ENCODE data around the gene PGAM2.

PGAM2 gene

GRCh38 chr7:44077061-44077460 lies 11.7 kb upstream of the PGAM2 start:
- no peak for TF ChIP-seq JUND (IDR thresholded peaks at IDR 0.05; ENCODE audit: low read depth)
- DNase-seq (ENCODE audit: low read depth in 1 of 2, low spot score in 1 of 2): no peak
- in situ Hi-C loops (cut with HindIII; ENCODE audit: low pct_unique_long_range_greater_than_20kb, low sequenced_read_pairs): no loop called here

GRCh38 chr7:44076101-44076895 lies 10.9 kb upstream of the PGAM2 start:
- TF ChIP-seq JUND (IDR thresholded peaks at IDR 0.05; ENCODE audit: low read depth): no peak
- DNase-seq (ENCODE audit: low read depth in 1 of 2, low spot score in 1 of 2): no peak
- in situ Hi-C loops (cut with HindIII; ENCODE audit: low pct_unique_long_range_greater_than_20kb, low sequenced_read_pairs): no loop called here

- TF ChIP-seq JUND (IDR thresholded peaks at IDR 0.05; ENCODE audit: low read depth): no peak
- peak; percentile 66 to 81 for DNase-seq (ENCODE audit: low read depth in 1 of 2, low spot score in 1 of 2)
- in situ Hi-C loops (cut with HindIII; ENCODE audit: low pct_unique_long_range_greater_than_20kb, low sequenced_read_pairs): no loop called here
Measured at GRCh38 chr7:44075296-44076075, 10.1 kb upstream of the PGAM2 start.

- no peak for DNase-seq (ENCODE audit: low read depth in 1 of 2, low spot score in 1 of 2)
- in situ Hi-C loops (cut with HindIII; ENCODE audit: low pct_unique_long_range_greater_than_20kb, low sequenced_read_pairs): no loop called here
- TF ChIP-seq JUND (IDR thresholded peaks at IDR 0.05; ENCODE audit: low read depth): no peak
Measured at GRCh38 chr7:44074349-44074695, 9.0 kb upstream of the PGAM2 start.

GRCh38 chr7:44073664-44074348 lies 8.4 kb upstream of the PGAM2 start:
- TF ChIP-seq JUND (IDR thresholded peaks at IDR 0.05; ENCODE audit: low read depth): no peak
- in situ Hi-C loops (cut with HindIII; ENCODE audit: low pct_unique_long_range_greater_than_20kb, low sequenced_read_pairs): no loop called here
- DNase-seq (ENCODE audit: low read depth in 1 of 2, low spot score in 1 of 2): no peak

GRCh38 chr7:44072364-44073231 lies 7.2 kb upstream of the PGAM2 start:
- no peak for TF ChIP-seq JUND (IDR thresholded peaks at IDR 0.05; ENCODE audit: low read depth)
- in situ Hi-C loops (cut with HindIII; ENCODE audit: low pct_unique_long_range_greater_than_20kb, low sequenced_read_pairs): no loop called here
- peak; percentile 60 to 77 for DNase-seq (ENCODE audit: low read depth in 1 of 2, low spot score in 1 of 2)

GRCh38 chr7:44071726-44072363 lies 6.5 kb upstream of the PGAM2 start:
- DNase-seq (ENCODE audit: low read depth in 1 of 2, low spot score in 1 of 2): no peak
- in situ Hi-C loops (cut with HindIII; ENCODE audit: low pct_unique_long_range_greater_than_20kb, low sequenced_read_pairs): no loop called here
- TF ChIP-seq JUND (IDR thresholded peaks at IDR 0.05; ENCODE audit: low read depth): no peak

- in situ Hi-C loops (cut with HindIII; ENCODE audit: low pct_unique_long_range_greater_than_20kb, low sequenced_read_pairs): no loop called here
- no peak for DNase-seq (ENCODE audit: low read depth in 1 of 2, low spot score in 1 of 2)
- TF ChIP-seq JUND (IDR thresholded peaks at IDR 0.05; ENCODE audit: low read depth): no peak
Measured at GRCh38 chr7:44068054-44068453, 2.7 kb upstream of the PGAM2 start.

GRCh38 chr7:44067064-44067951 lies 1.9 kb upstream of the PGAM2 start:
- in situ Hi-C loops (cut with HindIII; ENCODE audit: low pct_unique_long_range_greater_than_20kb, low sequenced_read_pairs): no loop called here
- TF ChIP-seq JUND (IDR thresholded peaks at IDR 0.05; ENCODE audit: low read depth): no peak
- peak in 1 of 2 experiments; percentile 18 for DNase-seq (ENCODE audit: low read depth in 1 of 2, low spot score in 1 of 2)

GRCh38 chr7:44066494-44067063 lies 1.2 kb upstream of the PGAM2 start:
- in situ Hi-C loops (cut with HindIII; ENCODE audit: low pct_unique_long_range_greater_than_20kb, low sequenced_read_pairs): no loop called here
- TF ChIP-seq JUND (IDR thresholded peaks at IDR 0.05; ENCODE audit: low read depth): no peak
- no peak for DNase-seq (ENCODE audit: low read depth in 1 of 2, low spot score in 1 of 2)

- DNase-seq (ENCODE audit: low read depth in 1 of 2, low spot score in 1 of 2): no peak
- TF ChIP-seq JUND (IDR thresholded peaks at IDR 0.05; ENCODE audit: low read depth): no peak
- in situ Hi-C loops (cut with HindIII; ENCODE audit: low pct_unique_long_range_greater_than_20kb, low sequenced_read_pairs): no loop called here
Measured at GRCh38 chr7:44066111-44066460, 719 bp upstream of the PGAM2 start.

Data from T47D (cell line).